Measurements from ENCODE around the gene KYAT1. TPM values are rescaled to one million over a fixed set of nuclear protein-coding genes. Genes with fewer than 3 reads are reported as not detected.

The KYAT1 gene
- total and polyA plus RNA-seq, 2 of the 8 experiments (the other 6 are each of a cell fraction or from before 2014, with no cell fraction given) = 30.4 to 42.2 TPM

DNA sequence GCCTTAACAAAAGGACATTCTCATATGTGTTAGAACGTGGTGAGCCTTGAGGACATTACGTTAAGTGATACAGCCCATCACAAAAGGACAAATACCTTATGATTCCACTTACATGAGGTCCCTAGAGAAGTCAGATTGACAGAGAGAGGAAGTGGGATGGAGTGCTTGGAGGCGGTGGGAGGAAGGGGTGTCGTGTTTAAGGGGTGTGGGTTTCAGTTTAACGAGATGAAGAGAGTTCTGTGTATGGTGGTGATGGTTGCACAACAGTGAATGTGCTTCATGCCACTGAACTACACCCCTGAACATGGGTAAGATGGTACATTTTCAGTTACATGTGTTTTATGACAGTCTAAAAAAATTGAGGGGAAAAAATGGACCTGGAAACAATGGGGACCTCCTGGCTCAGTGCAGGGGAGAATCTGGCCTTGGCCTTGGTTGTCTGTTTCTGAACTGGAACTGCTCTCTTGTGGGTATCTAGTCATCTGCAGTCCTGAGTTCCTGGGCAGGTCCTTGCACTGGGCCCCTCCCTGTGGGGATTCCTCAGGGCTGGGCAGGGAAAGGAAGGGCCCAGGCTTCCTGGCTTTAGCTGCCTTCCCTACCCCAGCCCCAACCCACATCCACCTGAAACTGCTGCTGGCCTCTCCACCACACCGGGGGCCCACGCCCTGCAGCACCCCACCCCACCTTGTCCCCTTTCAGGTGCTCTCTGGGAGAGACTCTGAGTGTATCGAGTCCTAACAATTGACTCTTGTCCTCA lies 18.0 kb upstream of the KYAT1 start:
- H4K20me1 ChIP-seq (replicated peaks in 1 of 2; ENCODE audit: control insufficient read depth in 1 of 2, insufficient read depth in 2 of 2, low read length in 2 of 2) = peaks cover 7 to 17% of the 10 kb centered on the region in 2 experiments
- no peak overlapping the region for H2BK15ac ChIP-seq (ENCODE audit: low read length)
- H2BK120ac ChIP-seq (replicated peaks; ENCODE audit: low read depth, low read length) = no peak overlapping the region
- no peaks in the 10 kb centered on the region for H3K9me3 ChIP-seq (ENCODE audit: insufficient read depth in 2 of 2, low read depth in 1 of 2, low read length in 1 of 2)
- no peak overlapping the region for H2BK5ac ChIP-seq (ENCODE audit: low read depth, low read length)
- no peak overlapping the region for H2BK12ac ChIP-seq (ENCODE audit: low read depth, low read length)
- no peak overlapping the region for H3K4ac ChIP-seq (replicated peaks; ENCODE audit: insufficient read length, low read depth, low read length)
- no peaks in the 10 kb centered on the region for H3K23me2 ChIP-seq (ENCODE audit: low read depth, low read length)
- H3K23ac ChIP-seq (ENCODE audit: insufficient read length) = no peak overlapping the region
- H3K9ac ChIP-seq (replicated peaks in 1 of 4; ENCODE audit: extremely low read depth in 1 of 4, low read depth in 3 of 4, low read length in 3 of 4) = no peak overlapping the region; a peak in 1 of 7 replicates
- H3K36me3 ChIP-seq (ENCODE audit: control insufficient read depth in 2 of 4, insufficient read depth in 4 of 4, low read length in 3 of 4) = peaks cover 0 to 13% (median 2%) of the 10 kb centered on the region in 4 experiments; a peak in 4 of 8 replicates
- no peak for FAIRE-seq
- H3K4me3 ChIP-seq (ENCODE audit: extremely low read depth in 1 of 4, insufficient read depth in 2 of 4, low read depth in 3 of 4, low read length in 4 of 4) = no peak overlapping the region
- 97% methylated on average over 8 of the region's 8 CpGs; no CpG with 5 or more reads in 1 of the 2 experiments for WGBS, 2 experiments (ENCODE audit: extremely low coverage in 1 of 2, insufficient coverage in 1 of 2, insufficient read length in 1 of 2, insufficient replicate concordance in 2 of 2, low coverage in 1 of 2, low lambda C conversion rate in 2 of 2, missing lambda C conversion rate in 1 of 2)
- no peak overlapping the region for H3K14ac ChIP-seq (ENCODE audit: insufficient read length)
- H3K27me3 ChIP-seq (replicated peaks in 1 of 4; ENCODE audit: control insufficient read depth in 3 of 4, extremely low read depth in 1 of 4, insufficient read depth in 3 of 4, low read length in 3 of 4) = no peaks in the 10 kb centered on the region
- peaks cover 3 to 73% of the 10 kb centered on the region in 2 experiments; a peak in 3 of 4 replicates for H3K79me2 ChIP-seq (ENCODE audit: control insufficient read depth in 1 of 2, insufficient read depth in 2 of 2, low read length in 2 of 2)
- peaks cover 13% of the 10 kb centered on the region for H3K79me1 ChIP-seq (ENCODE audit: low read depth, low read length)
- H2AK5ac ChIP-seq (ENCODE audit: low read depth, low read length) = no peak overlapping the region
- no peak for DNase-seq (ENCODE audit: low read depth in 1 of 2, low spot score in 2 of 2)
- no peak overlapping the region for H4K8ac ChIP-seq (ENCODE audit: extremely low read depth, insufficient read depth, low read length)
- H3K4me1 ChIP-seq (replicated peaks in 1 of 4; ENCODE audit: control insufficient read depth in 3 of 4, insufficient read depth in 4 of 4, low read length in 3 of 4) = peaks cover 0 to 15% (median 5%) of the 10 kb centered on the region in 4 experiments; a peak in 6 of 7 replicates
- H4K5ac ChIP-seq (ENCODE audit: insufficient read length, low read depth, low read length) = no peak overlapping the region
- H4K91ac ChIP-seq (replicated peaks; ENCODE audit: insufficient read length, low read length) = no peak overlapping the region
- H2AFZ ChIP-seq (ENCODE audit: low read length) = no peak overlapping the region
- H3K56ac ChIP-seq (replicated peaks; ENCODE audit: insufficient read length, low read depth, low read length) = no peak overlapping the region
- ChIA-PET POLR2A (ENCODE audit: partially characterized antibody) (interaction anchor here (0.6 to 1.5 kb wide), 4 partner anchors 8 to 17 kb away, joined by 3 to 4 read pairs (median 4); partner anchors contain the start of gene LRRC8A), CTCF (ENCODE audit: partially characterized antibody) (interaction anchor here (1.1 to 1.3 kb wide), 2 partner anchors 12 to 28 kb away, joined by 3 to 4 read pairs; no protein-coding TSS in a partner anchor)
- no peak overlapping the region for H3K27ac ChIP-seq (ENCODE audit: low read depth, low read length)
- H3K18ac ChIP-seq (ENCODE audit: extremely low read depth, low read length) = no peak overlapping the region
- H2BK20ac ChIP-seq (ENCODE audit: low read length) = no peak overlapping the region
- no peak overlapping the region for H3K4me2 ChIP-seq (ENCODE audit: insufficient read depth in 1 of 2, low read depth in 2 of 2, low read length in 2 of 2)
- TF ChIP-seq MAFK (IDR thresholded peaks at IDR 0.05; ENCODE audit: low read depth, low read length) (no peak), TAF7 (optimal IDR thresholded peaks at IDR 0.05; ENCODE audit: borderline replicate concordance, low read depth, low read length) (no peak), ZNF274 (IDR thresholded peaks at IDR 0.05; ENCODE audit: borderline replicate concordance, extremely low read depth, low read length) (no peak), KDM5A (IDR thresholded peaks at IDR 0.05; ENCODE audit: low read length) (no peak), RFX5 (IDR thresholded peaks at IDR 0.05; ENCODE audit: borderline replicate concordance, low read depth, low read length) (no peak), PHF8 (conservative IDR thresholded peaks at IDR 0.05; ENCODE audit: low read depth, low read length) (no peak), RAD21 (IDR thresholded peaks at IDR 0.05 in 1 of 2, conservative IDR thresholded peaks at IDR 0.05 in 1 of 2; ENCODE audit: low read depth in 2 of 2, low read length in 2 of 2) (no peak), RXRA (IDR thresholded peaks at IDR 0.05; ENCODE audit: insufficient read depth, low read depth, low read length) (no peak)
- TF ChIP-seq, protein P1, sequence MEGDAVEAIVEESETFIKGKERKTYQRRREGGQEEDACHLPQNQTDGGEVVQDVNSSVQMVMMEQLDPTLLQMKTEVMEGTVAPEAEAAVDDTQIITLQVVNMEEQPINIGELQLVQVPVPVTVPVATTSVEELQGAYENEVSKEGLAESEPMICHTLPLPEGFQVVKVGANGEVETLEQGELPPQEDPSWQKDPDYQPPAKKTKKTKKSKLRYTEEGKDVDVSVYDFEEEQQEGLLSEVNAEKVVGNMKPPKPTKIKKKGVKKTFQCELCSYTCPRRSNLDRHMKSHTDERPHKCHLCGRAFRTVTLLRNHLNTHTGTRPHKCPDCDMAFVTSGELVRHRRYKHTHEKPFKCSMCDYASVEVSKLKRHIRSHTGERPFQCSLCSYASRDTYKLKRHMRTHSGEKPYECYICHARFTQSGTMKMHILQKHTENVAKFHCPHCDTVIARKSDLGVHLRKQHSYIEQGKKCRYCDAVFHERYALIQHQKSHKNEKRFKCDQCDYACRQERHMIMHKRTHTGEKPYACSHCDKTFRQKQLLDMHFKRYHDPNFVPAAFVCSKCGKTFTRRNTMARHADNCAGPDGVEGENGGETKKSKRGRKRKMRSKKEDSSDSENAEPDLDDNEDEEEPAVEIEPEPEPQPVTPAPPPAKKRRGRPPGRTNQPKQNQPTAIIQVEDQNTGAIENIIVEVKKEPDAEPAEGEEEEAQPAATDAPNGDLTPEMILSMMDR (IDR thresholded peaks at IDR 0.05; ENCODE audit: control extremely low read depth in 1 of 3, insufficient read depth in 1 of 3, low read depth in 1 of 3, low read length in 3 of 3) = no peak

All from H1 (cell line).